Measurements from ENCODE around the gene KBTBD8. TPM values are rescaled to one million over a fixed set of nuclear protein-coding genes. Genes with fewer than 3 reads are reported as not detected.

KBTBD8 gene
- total RNA-seq, 4 donors from 2014 or later: 0.13 to 3.0 (median 0.65) TPM

DNA sequence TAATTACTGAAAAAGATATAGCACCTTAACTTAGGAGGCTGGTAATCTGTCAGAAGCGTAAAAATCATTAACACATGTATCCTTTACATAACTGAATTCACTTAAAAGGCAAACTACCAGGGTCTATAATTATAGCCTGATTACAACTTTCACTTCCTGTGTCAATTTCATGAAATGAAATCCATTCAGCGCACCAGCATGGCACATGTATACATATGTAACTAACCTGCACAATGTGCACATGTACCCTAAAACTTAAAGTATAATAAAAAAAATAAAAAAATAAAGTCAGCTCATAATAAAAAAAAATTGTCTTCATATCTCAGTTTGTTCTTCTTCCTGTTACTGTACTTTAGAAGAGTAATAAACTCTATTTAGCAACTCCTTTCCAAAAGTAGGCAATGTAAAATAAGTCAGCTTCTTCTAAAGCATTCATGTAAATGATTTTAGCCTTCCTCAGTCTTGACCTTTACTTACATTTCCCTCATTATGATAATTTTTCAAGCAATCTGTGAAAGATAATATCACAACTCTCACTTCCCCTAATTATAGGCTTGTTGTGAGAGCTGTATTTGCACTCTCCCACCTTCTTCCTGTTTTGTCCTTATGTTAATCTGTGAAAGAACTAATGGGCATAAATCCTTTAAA, 50.1 kb downstream of the KBTBD8 start:
- intact Hi-C loops (cut with DNase I; ENCODE audit: low total_unique reads): no loop called here
- H3K4me3 ChIP-seq (ENCODE audit: low read depth, poor library complexity, severe bottlenecking): no peak overlapping the region
- no peak for TF ChIP-seq POLR2A (IDR thresholded peaks at IDR 0.05)
- TF ChIP-seq, protein P1, sequence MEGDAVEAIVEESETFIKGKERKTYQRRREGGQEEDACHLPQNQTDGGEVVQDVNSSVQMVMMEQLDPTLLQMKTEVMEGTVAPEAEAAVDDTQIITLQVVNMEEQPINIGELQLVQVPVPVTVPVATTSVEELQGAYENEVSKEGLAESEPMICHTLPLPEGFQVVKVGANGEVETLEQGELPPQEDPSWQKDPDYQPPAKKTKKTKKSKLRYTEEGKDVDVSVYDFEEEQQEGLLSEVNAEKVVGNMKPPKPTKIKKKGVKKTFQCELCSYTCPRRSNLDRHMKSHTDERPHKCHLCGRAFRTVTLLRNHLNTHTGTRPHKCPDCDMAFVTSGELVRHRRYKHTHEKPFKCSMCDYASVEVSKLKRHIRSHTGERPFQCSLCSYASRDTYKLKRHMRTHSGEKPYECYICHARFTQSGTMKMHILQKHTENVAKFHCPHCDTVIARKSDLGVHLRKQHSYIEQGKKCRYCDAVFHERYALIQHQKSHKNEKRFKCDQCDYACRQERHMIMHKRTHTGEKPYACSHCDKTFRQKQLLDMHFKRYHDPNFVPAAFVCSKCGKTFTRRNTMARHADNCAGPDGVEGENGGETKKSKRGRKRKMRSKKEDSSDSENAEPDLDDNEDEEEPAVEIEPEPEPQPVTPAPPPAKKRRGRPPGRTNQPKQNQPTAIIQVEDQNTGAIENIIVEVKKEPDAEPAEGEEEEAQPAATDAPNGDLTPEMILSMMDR (IDR thresholded peaks at IDR 0.05): no peak
- no peak for DNase-seq (ENCODE audit: low spot score in 2 of 2)
- 57 to 71% methylated on average over 2 of the region's 2 CpGs for WGBS, 2 donors

DNA sequence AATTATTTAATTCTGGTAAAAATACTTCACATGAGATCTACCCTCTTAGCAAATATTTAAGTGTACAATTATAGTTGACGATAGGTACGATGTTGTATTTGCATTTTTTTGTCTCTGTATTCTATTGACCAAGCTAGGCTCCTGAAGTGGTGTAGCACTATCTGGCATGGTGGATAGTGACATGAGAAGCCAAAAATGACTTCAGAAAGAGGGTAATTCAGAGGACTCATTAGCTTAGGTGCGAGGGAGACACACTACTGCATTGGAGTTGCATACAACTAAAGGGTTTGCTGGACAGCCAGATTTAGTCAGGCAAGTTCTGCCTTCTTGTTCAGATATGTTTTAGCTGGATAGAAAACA, 50.6 kb downstream of the KBTBD8 start:
- DNase-seq (ENCODE audit: low spot score in 2 of 2): no peak
- WGBS, 2 donors: 82 to 87% methylated on average over 3 of the region's 3 CpGs
- TF ChIP-seq POLR2A (IDR thresholded peaks at IDR 0.05): no peak
- TF ChIP-seq, protein P1 (IDR thresholded peaks at IDR 0.05): no peak
- intact Hi-C loops (cut with DNase I; ENCODE audit: low total_unique reads): no loop called here
- no peak overlapping the region for H3K4me3 ChIP-seq (ENCODE audit: low read depth, poor library complexity, severe bottlenecking)

- 69 to 83% methylated on average over 2 of the region's 2 CpGs for WGBS, 2 donors
- H3K4me3 ChIP-seq (ENCODE audit: low read depth, poor library complexity, severe bottlenecking): no peak overlapping the region
- TF ChIP-seq, protein P1 (IDR thresholded peaks at IDR 0.05): no peak
- TF ChIP-seq POLR2A (IDR thresholded peaks at IDR 0.05): no peak
- intact Hi-C loops (cut with DNase I; ENCODE audit: low total_unique reads): no loop called here
- DNase-seq (ENCODE audit: low spot score in 2 of 2): no peak
Measured at GRCh38 chr3:67059443-67059842, 61.3 kb downstream of the KBTBD8 start.

Measured in lower leg skin (tissue), 4 donors.